ENCODE measurements around the gene RBMS3.

The RBMS3 gene

DNA sequence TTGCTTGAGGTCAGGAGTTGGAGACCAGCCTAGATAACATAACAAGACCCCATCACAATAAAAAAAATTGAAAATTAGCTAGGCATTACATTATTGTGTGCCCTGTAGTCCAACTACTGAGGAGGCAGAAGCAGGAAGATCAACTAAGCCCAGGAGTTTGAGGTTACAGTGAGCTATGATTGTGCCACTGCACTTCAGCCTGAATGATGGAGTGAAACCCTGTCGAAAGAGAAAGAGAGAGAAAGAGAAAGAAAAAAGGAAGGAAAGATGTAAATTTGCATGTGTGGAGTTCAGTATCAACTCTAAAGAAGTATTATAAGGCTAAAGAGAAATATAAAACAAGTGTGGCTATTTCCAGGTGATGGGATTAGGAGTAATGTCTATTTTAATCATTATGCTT, 661.4 kb downstream of the RBMS3 start:
- no peak for DNase-seq (ENCODE audit: low spot score)

DNA sequence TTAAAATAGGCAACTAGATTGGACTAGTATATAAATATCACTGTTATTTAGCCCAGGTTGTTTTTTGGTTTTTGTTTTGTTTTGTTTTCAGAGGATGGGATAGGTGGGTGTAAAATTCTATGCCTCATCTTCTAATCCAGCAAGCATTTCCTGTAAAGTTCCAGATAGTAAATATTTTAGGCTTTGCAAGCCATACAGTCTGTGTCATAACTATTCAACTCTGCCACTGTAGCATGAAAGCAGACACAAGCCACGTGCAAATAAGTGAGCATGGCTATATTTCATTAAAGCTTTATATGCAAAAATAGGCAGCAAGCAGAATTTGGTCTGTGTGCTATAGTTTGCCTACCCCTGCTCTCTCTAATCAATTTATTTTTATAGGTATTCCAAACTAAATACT, 668.3 kb downstream of the RBMS3 start:
- no peak for DNase-seq (ENCODE audit: low spot score)

DNA sequence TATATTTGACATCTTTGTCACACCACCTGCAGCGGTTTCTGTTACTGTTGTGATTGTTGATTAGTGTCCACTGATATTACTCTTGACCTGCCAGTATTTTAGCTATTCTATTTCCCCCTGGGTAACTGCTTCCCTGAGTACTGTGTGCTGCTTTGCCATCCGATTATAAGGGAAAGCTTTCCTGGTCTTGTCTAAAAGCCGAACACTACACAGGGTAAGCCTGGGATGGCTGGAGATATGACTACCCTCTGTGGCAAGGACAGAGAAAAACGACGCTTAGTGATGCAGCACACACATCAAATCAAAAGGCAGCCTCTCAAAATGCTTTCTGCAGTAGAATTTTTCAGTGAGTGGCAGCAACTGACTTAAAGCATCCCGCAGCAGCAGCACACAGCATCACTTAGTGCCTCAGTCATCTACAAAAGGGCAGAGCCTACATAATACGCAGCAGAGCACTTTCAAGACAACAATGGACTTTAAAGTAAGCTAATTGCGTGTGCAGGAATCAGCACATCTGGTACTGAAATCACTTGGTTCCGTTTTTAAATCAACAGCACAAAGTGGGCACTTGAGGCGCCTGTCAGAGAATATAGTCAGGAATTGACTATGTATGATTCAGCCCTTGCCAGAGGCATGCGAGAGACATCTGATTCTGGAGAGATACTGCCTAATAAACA, 669.2 kb downstream of the RBMS3 start:
- no peak for DNase-seq (ENCODE audit: low spot score)

DNA sequence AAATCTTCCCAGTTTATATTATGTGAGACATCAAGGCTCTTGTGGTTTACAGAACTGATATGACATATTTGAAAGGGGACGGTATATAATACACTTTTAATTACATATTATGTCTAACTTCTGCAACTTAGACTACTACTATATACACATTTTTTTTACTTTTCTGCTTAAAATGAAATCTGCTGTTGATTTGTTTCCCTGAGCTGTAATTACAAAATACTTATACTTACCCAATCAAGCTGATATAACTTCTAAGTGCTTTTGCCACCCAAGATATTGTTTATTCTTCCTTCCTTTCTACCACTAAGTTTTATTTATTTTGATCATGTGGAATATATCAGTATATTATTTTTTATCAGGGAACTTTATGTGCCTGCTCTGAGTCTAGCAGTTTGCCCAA, 671.6 kb downstream of the RBMS3 start:
- DNase-seq (ENCODE audit: low spot score), result no peak

DNA sequence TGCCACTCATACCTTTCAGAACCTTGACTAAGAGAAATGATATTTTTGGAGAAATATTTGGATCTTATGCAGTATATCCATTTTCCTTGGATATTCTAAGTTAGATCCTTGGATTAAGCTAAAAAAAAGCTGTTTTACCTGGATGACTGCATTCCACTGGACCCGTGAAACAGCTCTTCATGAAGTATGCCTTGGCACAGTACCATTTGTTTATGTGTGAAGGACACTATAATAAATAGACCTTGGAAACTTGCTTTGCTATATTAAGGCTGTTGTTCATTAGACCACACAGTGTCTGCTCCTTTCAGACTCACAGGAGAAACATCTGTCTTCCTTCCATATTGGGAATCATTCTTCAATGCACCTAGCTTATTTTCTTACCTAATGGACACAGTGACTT, 674.5 kb downstream of the RBMS3 start:
- DNase-seq (ENCODE audit: low spot score), result no peak

DNA sequence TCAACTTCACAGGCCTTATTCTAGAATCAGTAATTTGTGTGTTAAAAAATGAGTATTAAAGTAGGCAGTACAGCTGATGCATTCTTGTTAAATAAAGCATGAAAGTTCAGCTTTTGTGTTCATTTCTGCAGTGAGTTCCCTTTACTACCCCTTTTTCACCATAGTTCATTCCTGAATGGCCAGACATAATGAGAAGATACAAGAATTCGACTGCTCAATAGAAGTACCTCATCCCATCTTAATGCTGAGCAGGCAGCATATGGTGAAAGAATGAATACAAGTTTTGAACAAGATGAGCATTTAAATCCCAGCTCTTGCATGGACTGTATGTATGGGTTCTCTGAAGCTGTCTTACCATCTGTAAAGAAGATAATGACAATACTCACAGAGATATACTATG, 677.9 kb downstream of the RBMS3 start:
- DNase-seq (ENCODE audit: low spot score), result no peak

DNA sequence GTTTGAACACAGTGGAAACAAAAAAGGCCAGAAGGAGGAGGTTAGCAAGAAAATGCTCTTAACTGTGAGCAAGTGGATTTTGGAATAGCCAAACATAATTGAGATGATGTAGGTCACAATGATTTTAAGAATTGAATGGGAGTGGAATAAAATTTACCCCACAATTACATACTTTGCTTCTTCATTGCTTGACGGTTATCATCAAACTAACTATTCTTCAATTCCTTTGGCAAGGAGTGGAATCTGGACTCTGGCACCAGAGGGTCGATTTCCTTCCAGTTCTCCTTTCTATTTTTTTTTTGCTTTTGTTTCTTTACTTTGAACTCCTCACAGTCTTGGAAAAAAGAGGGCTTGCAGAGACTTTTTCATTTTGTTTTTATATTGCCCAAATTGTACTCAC, 691.0 kb downstream of the RBMS3 start:
- no peak for DNase-seq (ENCODE audit: low spot score)

DNA sequence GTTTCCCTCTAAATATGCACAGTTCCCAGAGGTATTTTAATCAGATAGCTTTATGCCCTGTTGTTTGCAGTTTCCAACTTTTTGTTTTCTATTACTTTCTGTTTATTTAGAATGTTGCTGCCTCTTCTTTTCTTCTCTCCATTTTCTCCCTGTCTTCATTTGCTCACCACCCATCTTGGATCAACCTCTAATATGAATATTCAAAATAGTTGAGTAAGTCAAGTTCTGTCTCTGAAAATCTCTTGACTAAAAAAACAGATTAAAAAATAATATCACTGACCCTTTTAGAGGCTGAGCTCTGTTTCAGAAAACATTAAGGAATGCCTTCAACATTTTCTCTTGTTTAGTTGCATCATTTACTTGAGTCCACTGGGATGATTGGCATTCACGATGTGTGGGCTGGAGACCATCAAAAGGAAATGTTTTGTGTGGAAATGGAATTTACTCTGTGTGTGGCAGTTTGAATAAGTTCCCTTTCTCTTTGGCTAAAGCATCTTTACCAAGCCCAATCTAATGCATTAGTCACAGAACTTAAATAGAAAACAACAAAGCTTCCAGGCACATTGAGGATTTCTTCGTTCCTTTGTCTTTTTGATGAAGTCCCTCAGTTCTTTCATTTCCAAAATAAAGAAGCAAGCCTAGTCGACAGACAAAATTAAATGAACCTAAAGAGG, 691.6 kb downstream of the RBMS3 start:
- peak; percentile 66 for DNase-seq (ENCODE audit: low spot score)

DNA sequence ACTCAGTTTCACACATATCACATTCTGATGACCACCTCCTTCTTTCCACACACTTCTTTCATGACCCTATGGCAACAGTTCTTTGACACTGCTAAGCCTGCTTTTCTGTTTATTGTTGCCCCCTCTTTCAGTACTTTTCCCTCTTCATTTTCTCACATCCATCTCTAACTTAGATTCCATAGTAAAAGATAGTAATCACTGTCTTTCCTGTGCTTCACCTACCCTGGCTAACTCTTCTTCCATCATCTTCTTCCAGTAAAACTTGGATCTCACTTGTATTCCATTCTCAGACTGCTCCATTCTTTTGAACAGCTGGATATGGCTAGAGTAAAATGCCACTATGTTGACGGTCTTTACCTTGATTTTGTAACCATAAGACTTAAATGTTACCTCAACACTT, 692.9 kb downstream of the RBMS3 start:
- DNase-seq (ENCODE audit: low spot score), result no peak

DNA sequence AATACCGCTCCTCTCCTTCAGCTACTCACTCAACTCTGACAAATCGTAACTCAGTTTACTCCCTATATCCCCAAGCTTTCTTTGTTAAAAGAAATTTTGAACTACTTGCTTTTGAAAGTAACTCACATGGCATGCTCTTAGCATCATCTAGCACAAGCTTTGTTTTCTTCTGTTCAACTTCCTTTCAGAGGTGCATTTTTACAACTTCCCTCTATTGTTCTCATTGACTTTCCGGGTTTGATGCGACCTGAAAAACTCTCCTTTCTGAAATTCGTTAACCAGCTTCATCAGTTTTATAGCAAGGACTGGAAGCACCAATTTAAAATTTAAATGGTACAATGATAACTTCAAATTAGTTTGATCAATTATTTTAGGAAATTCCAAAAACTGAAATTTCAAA, 696.0 kb downstream of the RBMS3 start:
- DNase-seq (ENCODE audit: low spot score), result no peak

DNA sequence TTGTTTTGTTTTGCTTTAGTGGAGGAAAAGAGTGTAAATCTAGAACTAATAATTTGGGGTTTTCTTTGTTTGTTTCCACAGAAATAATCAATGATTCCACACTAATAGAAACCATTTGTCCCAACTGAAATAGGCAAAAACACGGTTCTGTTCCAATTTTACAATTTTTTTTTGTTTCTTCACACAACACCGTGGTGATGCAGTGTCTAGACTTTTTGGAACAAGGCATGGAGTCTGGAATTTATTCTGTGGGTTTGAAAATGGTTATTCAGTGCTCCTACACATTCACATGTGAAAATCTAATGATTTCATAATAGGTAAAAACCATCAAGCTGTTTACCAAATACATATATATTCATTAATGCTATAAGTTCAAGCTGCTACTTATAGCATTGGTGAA, 696.5 kb downstream of the RBMS3 start:
- no peak for DNase-seq (ENCODE audit: low spot score)

DNA sequence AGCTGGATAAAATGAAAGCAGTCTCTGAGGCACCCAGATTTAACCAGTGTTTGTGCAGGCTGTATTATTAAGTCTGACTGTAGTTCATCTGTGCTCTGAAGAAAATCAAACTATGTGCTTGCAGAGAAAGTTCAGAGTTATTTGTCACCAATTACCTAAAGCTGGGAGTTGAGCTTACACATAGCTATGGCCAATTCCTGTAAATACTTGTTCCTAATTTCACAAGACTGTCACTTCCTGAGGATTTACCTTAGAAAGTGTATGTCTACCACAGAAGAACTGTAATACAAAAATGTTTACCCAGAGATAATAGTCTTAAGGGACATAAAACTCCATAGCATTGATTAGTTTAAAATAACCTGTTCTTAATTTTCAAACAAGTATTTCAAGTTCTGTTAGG, 697.2 kb downstream of the RBMS3 start:
- DNase-seq (ENCODE audit: low spot score), result no peak

DNA sequence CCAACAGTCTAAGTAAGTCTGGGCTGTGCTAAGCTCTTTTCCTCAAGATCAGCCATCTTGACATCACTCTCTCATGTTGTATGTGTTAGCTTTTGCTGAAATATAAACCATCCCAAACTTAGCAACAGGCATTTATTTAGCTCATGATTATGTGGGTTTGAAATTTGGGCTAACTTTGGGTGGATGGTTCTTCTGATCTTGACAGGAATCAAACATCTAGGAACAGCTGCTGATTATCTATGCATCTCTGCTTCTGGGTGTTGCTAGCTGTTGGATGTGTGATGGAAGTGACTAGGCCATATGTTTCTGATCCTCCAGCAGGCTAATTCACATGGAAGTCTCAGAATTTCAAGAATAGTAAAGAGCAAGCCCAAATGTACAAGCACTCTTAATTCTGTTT, 710.3 kb downstream of the RBMS3 start:
- DNase-seq (ENCODE audit: low spot score), result no peak

DNA sequence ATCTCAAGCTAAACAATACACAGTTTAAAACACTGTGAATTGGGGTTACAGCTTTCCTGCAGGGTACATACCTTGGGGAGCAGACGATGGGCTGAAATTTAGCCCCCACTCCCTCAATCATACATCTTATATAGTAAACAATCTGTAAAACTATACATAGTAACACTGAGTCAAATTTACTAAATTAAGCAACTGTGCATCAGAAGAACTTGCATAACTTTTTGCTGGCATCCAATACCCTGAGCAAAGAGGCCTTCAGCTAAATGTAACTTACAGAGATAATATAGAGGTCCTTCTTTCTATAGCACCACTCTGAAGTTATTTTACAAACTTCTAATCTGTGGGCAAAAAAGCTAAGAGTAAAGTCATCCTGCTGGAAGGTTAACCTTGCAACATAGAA, 721.9 kb downstream of the RBMS3 start:
- no peak for DNase-seq (ENCODE audit: low spot score)

DNA sequence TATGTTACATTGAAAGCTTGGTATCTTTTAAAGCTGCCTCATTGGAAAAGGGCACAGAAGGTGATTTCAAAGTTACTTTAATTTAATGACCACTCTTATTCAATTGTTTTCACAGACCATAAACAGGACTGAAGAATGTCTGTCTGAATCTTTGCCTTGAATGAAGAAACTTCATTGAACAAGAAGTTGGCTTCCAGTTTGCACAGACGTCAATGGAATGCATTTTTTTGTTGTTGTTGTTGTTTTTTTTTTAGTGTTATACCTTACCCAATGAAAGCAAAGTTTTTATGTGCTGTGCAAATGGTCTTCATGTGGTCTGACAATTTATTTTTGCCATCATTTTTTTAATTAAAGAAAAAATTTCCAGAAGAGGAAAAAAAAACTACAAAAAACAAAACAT, 722.9 kb downstream of the RBMS3 start:
- no peak for DNase-seq (ENCODE audit: low spot score)

DNA sequence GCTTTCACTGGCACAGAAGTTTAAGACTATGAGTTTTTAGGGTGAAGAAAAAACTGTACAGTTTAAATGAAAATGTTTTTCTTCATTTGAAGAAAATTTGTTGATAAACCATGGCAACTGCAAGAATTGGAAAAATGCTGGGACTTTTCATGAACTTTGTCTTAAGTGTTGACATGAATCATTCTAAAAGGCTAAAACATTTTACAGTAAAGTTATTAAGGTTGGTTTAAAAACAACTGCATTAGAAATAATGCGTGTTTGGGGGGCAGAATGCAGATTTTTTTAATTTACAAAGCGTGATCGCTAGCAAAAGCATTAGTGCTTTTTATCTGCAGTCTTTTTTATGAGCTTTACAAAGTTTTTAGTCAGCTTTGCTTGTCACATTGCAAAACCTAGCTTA, 723.6 kb downstream of the RBMS3 start:
- DNase-seq (ENCODE audit: low spot score), result no peak

DNA sequence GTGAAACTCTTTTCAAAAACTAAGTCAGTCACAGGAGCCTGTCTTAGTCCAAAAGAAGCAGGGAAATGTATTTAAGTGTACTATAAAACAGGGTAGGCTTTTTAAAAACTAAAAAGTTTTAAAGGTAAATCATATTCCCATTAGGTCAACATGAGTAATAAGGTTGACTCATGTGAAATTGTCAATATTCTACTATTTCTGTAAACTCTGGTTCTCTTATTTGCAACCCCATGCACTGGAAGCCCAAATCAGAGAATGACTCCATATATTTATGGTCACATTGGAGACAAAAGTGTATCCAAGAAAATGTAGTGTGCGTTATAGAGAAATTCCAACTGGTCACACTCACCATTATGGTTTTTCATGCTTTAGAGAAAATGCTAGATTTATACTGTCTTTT, 725.2 kb downstream of the RBMS3 start:
- no peak for DNase-seq (ENCODE audit: low spot score)

DNA sequence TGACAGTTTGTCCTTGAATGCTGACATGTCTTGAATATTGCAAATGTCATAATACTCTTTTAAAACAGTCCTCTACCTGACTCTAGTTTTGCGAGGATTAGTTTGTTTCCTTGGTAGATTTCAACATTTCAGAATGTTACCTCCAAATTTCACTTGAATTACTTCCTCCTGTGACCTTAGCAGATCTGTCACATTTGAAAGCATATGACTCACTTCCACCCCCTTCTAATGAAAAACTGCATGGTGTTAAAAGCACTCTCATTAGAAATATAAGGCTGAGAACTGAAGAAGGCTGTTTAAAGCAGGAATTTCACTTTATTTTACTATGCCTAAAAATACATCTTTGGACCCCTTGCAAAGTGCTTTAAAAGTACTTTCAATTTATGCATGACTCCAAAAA, 726.8 kb downstream of the RBMS3 start:
- DNase-seq (ENCODE audit: low spot score), result no peak

DNA sequence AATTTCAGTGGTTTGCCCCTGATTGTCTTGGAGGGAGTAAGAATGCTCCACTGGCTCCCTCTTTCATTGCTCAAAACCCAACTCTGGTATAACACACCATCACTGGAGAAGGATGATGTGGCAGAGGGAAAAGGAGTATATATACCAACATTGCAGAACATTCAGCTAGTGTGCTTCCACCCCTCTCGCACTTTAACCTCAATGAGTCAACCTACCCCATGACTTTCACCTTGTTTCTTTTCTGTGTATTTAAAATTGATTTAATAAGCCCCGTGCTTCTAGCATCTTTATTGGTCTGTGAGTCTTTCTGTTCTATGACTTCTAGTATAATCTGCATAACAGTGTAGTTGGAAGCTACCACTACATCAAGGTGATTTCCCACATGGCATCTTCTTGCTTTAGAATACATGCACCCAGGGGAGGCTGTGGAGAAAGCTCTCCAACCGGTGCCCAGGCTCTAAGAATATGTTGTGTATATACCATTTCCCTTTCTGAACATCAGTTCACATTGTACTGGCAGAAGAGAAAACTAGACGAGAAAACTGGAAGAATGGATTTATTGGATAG, 730.4 kb downstream of the RBMS3 start:
- DNase-seq (ENCODE audit: low spot score), result no peak

DNA sequence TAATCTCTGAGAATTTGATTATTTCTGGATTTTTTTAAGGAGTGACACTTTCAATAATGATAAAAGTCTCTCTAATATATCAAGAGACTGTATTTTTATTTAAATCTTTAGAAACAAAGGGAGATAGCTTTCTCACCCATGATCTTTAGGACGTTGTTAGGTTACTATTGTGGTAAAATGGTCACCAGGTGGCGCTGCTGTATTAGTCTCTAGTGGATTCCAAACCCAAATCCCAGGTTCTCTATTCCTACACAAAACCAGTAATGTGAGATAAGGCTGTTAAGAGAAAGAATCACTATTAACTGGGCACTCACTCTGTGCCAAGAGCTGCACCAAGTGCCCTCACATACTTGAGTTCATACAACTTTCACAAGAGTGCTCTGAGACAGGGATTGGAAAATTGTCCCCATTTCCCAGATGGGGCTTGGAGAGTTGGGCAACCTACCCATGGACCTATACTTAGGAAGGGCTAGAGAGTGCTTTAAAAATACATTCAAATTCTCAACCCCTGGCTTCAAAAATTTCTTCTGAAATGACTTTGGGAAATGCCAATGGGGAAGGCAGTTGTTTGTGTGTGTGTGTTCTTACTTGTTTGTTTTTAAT, 732.2 kb downstream of the RBMS3 start:
- peak; percentile 63 for DNase-seq (ENCODE audit: low spot score)

DNA sequence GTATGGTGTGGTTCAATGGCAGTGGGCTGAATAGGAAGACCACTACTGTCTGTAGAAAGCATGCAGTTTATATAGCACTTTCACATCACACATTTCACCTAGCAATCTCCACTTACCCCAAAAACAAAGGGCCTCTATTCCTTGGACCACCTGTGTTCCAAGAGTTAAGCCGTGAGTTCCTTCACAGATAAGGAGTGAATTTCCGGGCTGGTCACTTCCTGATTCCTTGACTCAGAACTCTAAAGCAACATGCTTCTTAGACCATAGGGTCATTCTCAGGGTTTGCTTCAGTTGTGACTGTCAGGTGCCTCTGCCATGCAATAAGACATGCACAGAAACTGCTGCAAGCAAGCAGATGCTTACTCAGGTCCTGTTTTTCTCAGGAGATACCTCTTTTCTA, 737.0 kb downstream of the RBMS3 start:
- no peak for DNase-seq (ENCODE audit: low spot score)

DNA sequence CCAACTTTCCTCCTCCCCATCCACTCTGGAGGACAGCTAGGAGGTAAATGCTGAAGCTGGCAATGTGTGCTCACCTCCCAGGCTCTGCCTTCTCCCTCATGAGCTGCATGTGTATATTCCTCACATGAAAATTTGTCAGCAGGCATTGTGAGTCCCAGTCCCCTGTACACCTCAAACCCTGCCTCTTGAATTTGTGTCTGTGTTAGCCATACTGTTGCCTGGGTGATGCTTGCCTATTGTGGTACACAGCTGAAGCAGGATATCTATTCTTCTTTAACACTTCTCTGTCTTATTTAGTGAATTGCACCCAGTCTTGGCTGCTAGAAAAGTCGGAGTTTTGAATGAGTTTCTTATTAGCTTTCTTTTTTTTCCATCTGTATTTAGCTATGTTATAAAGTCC, 739.5 kb downstream of the RBMS3 start:
- no peak for DNase-seq (ENCODE audit: low spot score)

DNA sequence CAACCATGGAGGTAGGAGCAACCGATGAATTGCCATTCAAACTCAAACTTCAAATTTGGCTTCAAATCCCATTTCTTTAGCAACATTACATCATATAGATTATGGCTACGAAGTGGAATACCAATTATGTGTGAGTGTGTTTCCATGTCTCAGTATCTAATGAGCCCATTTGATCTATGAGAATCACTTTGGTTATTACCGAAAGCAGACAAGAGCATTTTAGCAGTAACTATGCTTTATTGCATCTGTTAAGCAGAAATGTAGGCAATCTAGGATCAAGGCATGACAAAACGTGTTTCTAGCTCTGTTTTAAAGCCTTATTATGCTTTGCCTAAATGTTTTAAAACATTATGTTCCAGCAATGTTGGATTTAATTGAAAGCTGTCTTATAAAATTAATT, 743.6 kb downstream of the RBMS3 start:
- DNase-seq (ENCODE audit: low spot score), result no peak

DNA sequence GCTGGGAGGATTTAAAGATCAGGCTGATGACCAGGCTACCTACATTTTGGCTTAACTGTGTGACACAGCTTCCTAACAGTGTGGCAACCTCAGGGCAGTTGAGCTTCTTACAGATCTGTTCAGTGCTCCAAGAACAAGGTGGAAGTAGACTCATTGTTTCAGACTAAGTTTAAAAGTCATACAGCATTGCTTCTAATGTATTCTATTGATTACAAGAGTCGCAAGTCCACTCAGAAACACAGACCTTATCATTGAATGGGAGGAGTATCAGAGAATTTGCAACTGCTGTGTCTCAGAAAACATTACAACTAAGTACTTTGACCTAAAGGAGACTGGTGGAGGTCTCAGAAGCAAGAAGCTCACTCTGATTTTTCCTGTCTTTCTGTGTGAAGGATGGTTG, 746.0 kb downstream of the RBMS3 start:
- no peak for DNase-seq (ENCODE audit: low spot score)
